IPS-18c (cell line): ENCODE results near the gene TSPAN33.
A peak's percentile ranks its signal among the peaks of the same experiment; 100 is the strongest.
"Not testable (repeated sequence)": the region's sequence is repeated elsewhere in the genome, so short reads cannot be mapped to it uniquely, and the experiment has no call there.

ENCODE experiments used
- H3K4me3 ChIP-seq: 2 replicates; pipeline ENCODE4 v1.7.0; 2013; ENCODE audit warnings: low read depth, mild to moderate bottlenecking, low read length, moderate library complexity; ENCODE audit not compliant: insufficient read depth
- H3K9me3 ChIP-seq: one replicate; pipeline ENCODE4 v1.6.1; 2013; ENCODE audit warnings: mild to moderate bottlenecking, low read length, moderate library complexity; ENCODE audit not compliant: control insufficient read depth, insufficient read depth

TSPAN33 gene

GRCh38 chr7:129144095-129144833 is at the start of gene TSPAN33:
TSPAN33 (plus strand) TSS chr7:129144707; CDS start chr7:129144981, 274 bp downstream.
- no peaks in the 10 kb centered on the region for H3K9me3 ChIP-seq

GRCh38 chr7:129095258-129095657 is 49.2 kb upstream of the TSPAN33 start:
- Histone ChIP-seq H3K9me3 (peaks cover 2% of the 10 kb centered on the region), H3K4me3 (no peak overlapping the region)

More at GRCh38 chr7:129144095-129144833, at the start of gene TSPAN33:
- peak within 1 kb of the TSS; percentile 75 for H3K4me3 ChIP-seq

GRCh38 chr7:129098409-129099084 is 46.0 kb upstream of the TSPAN33 start:
- H3K4me3 ChIP-seq: no peak overlapping the region
- H3K9me3 ChIP-seq: no peaks in the 10 kb centered on the region

- H3K9me3 ChIP-seq: no peaks in the 10 kb centered on the region
- H3K4me3 ChIP-seq: no peak overlapping the region
These were observed 43.7 kb upstream of the TSPAN33 start for GRCh38 chr7:129100827-129101166.

- Histone ChIP-seq H3K4me3 (no peak overlapping the region), H3K9me3 (no peaks in the 10 kb centered on the region)
These were observed 42.8 kb upstream of the TSPAN33 start for GRCh38 chr7:129101746-129102145.

- H3K4me3 ChIP-seq: no peak overlapping the region
These were observed 40.8 kb upstream of the TSPAN33 start for GRCh38 chr7:129103561-129104324.

GRCh38 chr7:129108581-129108980 is 35.9 kb upstream of the TSPAN33 start:
- Histone ChIP-seq H3K9me3 (no peaks in the 10 kb centered on the region), H3K4me3 (no peak overlapping the region)

More at GRCh38 chr7:129103561-129104324, 40.8 kb upstream of the TSPAN33 start:
- H3K9me3 ChIP-seq: no peaks in the 10 kb centered on the region

- Histone ChIP-seq H3K4me3 (no peak overlapping the region), H3K9me3 (no peaks in the 10 kb centered on the region)
These were observed 34.1 kb upstream of the TSPAN33 start for GRCh38 chr7:129110258-129110981.

- no peaks in the 10 kb centered on the region for H3K9me3 ChIP-seq
- no peak overlapping the region for H3K4me3 ChIP-seq
These were observed 33.5 kb upstream of the TSPAN33 start for GRCh38 chr7:129110982-129111376.

GRCh38 chr7:129115676-129116075 is 28.8 kb upstream of the TSPAN33 start:
- no peak overlapping the region for H3K4me3 ChIP-seq
- H3K9me3 ChIP-seq: peaks cover 3% of the 10 kb centered on the region

- Histone ChIP-seq H3K9me3 (peaks cover 3% of the 10 kb centered on the region), H3K4me3 (no peak overlapping the region)
These were observed 26.3 kb upstream of the TSPAN33 start for GRCh38 chr7:129118182-129118581.

- Histone ChIP-seq H3K4me3 (no peak overlapping the region), H3K9me3 (peaks cover 3% of the 10 kb centered on the region)
These were observed 25.5 kb upstream of the TSPAN33 start for GRCh38 chr7:129118976-129119375.

- H3K4me3 ChIP-seq, H3K9me3 ChIP-seq: not testable (repeated sequence)
These were observed 22.9 kb upstream of the TSPAN33 start for GRCh38 chr7:129121501-129122077.

- H3K9me3 ChIP-seq: no peaks in the 10 kb centered on the region
- H3K4me3 ChIP-seq: no peak overlapping the region
These were observed 22.3 kb upstream of the TSPAN33 start for GRCh38 chr7:129122078-129122750.

GRCh38 chr7:129122751-129123509 is 21.6 kb upstream of the TSPAN33 start:
- H3K9me3 ChIP-seq: no peaks in the 10 kb centered on the region
- H3K4me3 ChIP-seq: no peak overlapping the region

- Histone ChIP-seq H3K9me3 (no peaks in the 10 kb centered on the region), H3K4me3 (no peak overlapping the region)
These were observed 21.0 kb upstream of the TSPAN33 start for GRCh38 chr7:129123510-129123857.
